Epithelial cell of esophagus (primary cell): ENCODE results near the gene DNMT3B.

ENCODE experiments used
- DNase-seq: peaks from one replicate; pipeline ENCODE4 v3.0.0; 2010; ENCODE audit warnings: low read depth
- H3K4me3 ChIP-seq: 2 replicates; pipeline ENCODE4 v1.5.1; 2011; ENCODE audit warnings: mild to moderate bottlenecking, low read length, control low read depth
- TF ChIP-seq, protein P1 (sequence below): IDR thresholded peaks from 2 replicates; pipeline ENCODE4 v1.5.1; 2011; ENCODE audit warnings: low read depth, mild to moderate bottlenecking, low read length, control low read depth, inconsistent platforms; ENCODE audit not compliant: insufficient read depth; ENCODE audit errors: missing control alignments

Gene DNMT3B

DNA sequence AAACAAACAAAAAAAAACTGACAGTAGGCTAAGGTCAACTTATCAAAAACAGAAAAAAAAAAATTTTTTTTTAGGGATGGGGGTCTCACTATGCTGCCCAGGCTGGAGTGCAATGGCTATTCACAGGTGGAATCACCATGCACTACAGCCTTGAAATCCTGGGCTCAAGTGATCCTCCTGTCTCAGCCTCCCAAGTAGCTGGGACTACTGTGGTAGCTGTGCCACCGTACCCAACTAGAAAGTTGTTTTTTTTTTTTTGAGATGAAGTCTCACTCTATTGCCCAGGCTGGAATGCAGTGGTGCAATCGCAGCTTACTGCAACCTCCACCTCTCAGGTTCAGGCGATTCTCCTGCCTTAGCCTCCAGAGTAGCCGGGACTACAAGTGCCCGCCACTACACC, 21.0 kb upstream of the DNMT3B start:
- no peak overlapping the region for H3K4me3 ChIP-seq
- no peak for DNase-seq
- TF ChIP-seq, protein P1, sequence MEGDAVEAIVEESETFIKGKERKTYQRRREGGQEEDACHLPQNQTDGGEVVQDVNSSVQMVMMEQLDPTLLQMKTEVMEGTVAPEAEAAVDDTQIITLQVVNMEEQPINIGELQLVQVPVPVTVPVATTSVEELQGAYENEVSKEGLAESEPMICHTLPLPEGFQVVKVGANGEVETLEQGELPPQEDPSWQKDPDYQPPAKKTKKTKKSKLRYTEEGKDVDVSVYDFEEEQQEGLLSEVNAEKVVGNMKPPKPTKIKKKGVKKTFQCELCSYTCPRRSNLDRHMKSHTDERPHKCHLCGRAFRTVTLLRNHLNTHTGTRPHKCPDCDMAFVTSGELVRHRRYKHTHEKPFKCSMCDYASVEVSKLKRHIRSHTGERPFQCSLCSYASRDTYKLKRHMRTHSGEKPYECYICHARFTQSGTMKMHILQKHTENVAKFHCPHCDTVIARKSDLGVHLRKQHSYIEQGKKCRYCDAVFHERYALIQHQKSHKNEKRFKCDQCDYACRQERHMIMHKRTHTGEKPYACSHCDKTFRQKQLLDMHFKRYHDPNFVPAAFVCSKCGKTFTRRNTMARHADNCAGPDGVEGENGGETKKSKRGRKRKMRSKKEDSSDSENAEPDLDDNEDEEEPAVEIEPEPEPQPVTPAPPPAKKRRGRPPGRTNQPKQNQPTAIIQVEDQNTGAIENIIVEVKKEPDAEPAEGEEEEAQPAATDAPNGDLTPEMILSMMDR, result no peak

DNA sequence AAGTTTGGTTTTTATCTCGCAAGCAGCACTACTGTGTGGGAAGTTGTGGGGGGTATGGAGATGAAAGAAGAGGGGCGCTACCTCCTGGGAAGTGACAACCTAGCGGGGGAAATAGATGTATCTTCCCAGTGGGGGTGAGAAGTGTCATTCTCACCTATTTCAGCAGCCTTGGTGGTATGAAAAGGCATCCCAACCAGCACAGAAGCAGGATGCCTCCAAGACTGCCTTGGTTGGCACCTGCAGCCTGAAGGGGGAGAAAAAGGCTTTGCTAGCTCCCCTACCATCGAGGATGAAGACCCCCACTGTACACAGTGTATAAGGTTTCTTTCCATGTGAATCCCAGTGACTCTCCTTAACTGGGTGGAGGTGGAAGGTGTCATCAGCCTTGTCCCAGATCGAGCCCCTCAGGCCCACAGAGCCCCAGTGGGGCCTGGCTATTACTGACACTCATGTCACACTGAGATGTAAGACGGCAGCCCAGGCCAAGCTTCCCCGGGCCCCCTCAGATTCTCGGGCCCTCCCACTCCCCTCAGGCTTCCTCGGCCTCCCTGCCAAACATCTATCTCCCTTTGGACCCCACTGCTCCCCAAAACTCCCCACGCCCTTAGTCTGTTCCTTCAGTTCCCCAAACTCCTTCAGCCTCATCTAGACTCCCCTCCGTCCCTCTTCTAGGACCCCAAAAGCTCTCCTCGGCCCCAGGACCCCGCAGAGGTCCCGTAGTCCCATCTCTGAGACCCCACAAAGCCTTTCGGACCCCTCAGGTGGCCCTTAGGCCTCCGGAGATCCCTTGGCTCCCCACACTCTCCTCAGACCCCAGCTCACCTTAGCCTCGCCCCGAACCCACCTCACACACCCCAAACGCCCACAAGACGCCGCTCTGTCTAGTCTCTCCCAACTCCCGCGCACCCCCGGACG, 19.6 kb upstream of the DNMT3B start:
- TF ChIP-seq, protein P1, result no peak
- no peak for DNase-seq

DNA sequence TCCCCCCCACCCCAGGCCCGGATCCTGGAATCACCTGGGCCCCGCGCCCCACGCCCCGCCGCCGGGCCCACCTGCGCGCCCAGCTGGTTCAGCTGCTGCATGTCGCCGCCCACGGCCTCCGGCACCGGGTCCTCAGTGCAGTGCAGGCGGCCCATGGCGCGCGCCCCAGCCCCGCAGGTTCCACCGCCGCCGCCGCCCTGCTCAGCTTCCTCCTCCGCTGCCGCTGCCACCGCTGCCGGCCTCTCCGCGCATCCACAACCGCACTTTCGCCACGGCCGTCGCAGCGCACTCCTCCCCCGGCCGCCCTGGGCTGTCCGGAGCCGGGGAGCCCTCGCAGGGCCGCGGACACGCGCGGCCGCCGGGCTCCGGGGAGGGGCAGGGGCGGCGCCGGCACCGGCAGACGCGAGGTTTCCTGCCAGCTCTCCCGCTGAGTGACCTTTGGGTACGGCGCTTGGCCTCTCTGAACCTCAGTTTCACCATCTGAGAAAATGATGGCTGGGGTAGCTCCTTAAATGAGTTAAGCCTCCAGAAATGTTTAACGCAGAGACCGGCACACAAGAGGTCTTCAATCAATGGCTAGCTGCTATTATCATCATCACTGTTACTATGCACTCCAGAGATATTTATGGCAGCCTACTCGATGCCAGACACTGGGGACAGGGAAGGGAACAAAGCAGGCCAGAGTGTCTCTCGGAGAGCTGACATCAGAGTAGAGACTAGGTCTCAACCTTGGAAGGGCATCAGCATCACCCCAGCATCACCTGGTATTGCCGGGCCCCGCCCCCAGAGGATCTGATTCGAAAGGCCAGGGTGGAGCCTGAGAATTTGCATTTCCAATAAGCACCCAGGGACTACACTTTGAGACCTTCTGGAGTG, 18.7 kb upstream of the DNMT3B start, which contains the start of gene COMMD7:
COMMD7 (minus strand) TSS at position 231 of the 876 bp plus-strand sequence; CDS start at position 155, 76 bp downstream.
- TF ChIP-seq, protein P1, result no peak
- peak within 1 kb of the TSS; percentile 70 for H3K4me3 ChIP-seq
- DNase-seq, result peak; percentile 56

More for the DNA sequence above, 19.6 kb upstream of the DNMT3B start:
- peak overlapping the region; percentile 70 for H3K4me3 ChIP-seq

DNA sequence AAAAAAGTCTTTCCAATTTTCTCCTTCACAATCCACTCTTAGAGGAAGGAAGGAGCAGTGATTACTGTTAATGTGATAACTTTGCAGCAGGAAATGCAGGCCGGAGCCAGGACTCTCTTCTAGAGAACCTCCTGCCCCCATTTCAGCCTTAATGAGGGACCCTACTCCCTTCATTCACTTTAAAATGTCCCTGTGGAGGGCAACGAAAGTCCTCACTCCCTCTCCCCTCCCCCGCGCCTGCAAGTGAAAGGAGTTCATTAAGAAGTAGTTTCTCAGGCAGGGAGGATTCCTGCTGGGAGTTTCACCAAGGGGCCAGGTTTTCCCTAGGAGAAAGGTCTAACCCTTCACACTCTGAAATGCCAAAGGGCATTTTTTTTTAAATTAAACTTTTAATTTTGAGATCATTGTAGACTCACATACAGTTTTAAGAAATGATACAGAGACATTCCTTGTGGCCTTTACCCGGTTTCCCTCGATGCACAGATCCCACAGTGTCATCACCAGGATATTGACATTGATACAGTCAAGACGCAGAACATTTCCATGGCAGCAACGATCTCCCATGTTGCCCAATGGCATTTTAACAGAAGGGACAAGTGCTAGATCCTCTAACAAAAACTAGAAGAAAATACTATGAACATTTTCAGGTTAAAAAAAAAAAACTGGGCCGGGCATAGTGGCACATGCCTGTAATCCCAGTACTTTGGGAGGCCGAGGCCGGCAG, 12.1 kb upstream of the DNMT3B start:
- no peak overlapping the region for H3K4me3 ChIP-seq
- TF ChIP-seq, protein P1, result no peak
- no peak for DNase-seq

DNA sequence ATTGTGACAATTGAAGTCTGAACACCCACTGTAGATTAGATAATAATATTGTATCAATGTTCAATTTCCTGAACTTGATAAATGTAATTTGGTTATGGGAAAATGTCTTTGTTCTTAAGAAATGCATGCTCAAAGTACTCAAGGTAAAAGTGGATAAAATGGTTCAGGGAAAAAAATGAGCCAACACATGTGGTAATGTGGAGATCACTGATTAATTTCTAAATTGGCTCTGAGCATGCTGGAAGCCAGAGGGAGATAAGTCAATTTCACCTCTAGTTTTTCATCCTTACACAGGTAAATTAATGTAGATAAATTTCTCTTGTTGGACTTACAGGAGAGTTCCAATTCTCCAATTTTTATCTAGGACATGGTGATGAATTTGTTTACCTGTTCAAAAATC, 10.9 kb upstream of the DNMT3B start:
- H3K4me3 ChIP-seq, result no peak overlapping the region
- TF ChIP-seq, protein P1, result no peak
- no peak for DNase-seq

DNA sequence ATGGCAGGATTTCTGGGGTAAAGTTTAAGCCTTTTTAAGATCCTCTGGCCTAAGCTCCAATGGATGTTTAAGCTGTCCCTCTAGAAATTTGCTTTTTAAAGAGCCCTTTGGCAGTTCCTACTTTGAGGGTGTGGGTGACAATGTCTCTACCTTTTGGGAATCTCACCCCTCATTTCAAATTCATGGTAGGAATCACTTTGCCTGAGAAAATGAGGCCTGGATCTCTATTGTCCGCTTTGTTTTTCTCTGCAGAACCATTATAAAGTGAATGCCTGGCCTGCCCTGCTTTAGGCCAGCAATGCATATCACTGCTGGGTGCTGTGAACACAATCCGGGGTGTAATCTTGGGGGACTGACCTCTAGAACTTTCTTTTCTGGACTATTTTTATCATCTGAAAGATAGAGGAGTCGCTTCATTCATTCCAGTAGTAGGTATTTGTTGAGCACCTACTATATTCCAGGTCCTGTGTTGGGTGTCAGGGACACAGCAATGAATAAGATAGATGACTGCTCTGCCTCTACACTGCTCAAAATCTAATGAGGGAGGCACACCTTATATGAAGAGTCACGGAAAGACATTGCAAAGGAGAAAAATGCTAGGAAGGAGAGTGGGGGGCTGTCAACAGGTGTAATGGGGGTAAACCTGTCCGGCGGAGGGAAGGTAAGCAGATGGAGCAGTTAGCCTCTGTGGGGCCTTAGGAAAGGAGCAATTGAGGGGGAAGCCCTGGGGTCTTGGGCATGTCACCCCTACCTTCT, 10.3 kb upstream of the DNMT3B start:
- no peak overlapping the region for H3K4me3 ChIP-seq
- TF ChIP-seq, protein P1, result no peak
- no peak for DNase-seq
